ENCODE data around the gene TTLL12. TPM values are rescaled to one million over a fixed set of nuclear protein-coding genes. Genes with fewer than 3 reads are reported as not detected.

The TTLL12 gene
- total RNA-seq, 4 donors from 2014 or later, result 38.5 to 50.4 (median 41.9) TPM

DNA sequence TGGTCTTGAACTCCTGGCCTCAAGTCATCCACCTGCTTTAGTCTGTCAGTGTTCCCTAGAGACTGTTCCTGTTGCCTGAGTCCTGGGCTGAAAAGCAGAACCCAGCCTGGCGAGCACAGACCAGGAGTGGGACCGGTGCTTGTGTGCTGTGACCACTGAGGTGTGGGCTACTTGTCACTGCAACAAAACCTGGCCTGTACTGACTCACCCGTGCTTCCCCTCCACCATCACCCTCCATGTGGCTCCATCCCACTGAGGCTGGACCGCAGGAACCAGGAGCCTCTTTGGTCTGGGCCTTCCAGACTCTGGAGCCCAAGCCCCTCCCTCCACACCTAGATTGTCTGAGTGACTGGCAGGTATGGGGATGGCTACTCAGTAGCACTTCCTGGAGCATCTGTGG, 52.4 kb downstream of the TTLL12 start:
- no peak overlapping the region for H3K4me3 ChIP-seq
- H3K27ac ChIP-seq, result no peak overlapping the region
- H3K4me1 ChIP-seq, result peaks cover 0 to 18% (median under 1%) of the 10 kb centered on the region in 4 donors
- WGBS, 2 donors, result 94 to 98% methylated on average over 4 of the region's 4 CpGs
- DNase-seq (ENCODE audit: low spot score in 2 of 2), result no peak
- H3K9me3 ChIP-seq, result no peaks in the 10 kb centered on the region
- no peak for TF ChIP-seq EP300 (IDR thresholded peaks at IDR 0.05)
- no peak for TF ChIP-seq POLR2A (IDR thresholded peaks at IDR 0.05)
- no peaks in the 10 kb centered on the region for H3K27me3 ChIP-seq
- peaks cover 0 to 85% (median 0%) of the 10 kb centered on the region in 3 donors for H3K36me3 ChIP-seq

DNA sequence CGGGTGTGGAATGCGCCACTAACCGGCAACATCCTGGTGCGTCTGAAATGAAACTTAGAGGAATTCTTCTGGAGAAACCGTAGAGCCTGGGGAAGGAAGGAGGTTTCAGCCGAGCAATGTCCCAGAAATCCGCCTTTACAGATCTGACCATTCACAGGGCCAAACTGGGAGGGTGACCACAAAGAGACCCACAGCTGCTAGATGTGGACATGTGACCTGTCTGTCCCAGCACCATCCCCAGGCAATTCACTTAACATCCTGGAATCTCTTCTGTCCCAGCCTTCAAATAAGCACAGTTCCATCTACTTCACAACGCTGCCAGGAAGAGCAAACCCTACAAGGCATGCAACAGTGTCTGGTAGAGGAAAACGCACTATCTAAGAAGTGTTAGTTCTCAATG, 53.5 kb downstream of the TTLL12 start:
- no peaks in the 10 kb centered on the region for H3K9me3 ChIP-seq
- H3K4me1 ChIP-seq, result peaks cover 0 to 27% (median 6%) of the 10 kb centered on the region in 4 donors
- 85 to 93% methylated on average over 9 of the region's 9 CpGs for WGBS, 2 donors
- H3K4me3 ChIP-seq, result no peak overlapping the region
- no peak for DNase-seq (ENCODE audit: low spot score in 2 of 2)
- peaks cover 0 to 73% (median 0%) of the 10 kb centered on the region in 3 donors for H3K36me3 ChIP-seq
- TF ChIP-seq, protein P1, sequence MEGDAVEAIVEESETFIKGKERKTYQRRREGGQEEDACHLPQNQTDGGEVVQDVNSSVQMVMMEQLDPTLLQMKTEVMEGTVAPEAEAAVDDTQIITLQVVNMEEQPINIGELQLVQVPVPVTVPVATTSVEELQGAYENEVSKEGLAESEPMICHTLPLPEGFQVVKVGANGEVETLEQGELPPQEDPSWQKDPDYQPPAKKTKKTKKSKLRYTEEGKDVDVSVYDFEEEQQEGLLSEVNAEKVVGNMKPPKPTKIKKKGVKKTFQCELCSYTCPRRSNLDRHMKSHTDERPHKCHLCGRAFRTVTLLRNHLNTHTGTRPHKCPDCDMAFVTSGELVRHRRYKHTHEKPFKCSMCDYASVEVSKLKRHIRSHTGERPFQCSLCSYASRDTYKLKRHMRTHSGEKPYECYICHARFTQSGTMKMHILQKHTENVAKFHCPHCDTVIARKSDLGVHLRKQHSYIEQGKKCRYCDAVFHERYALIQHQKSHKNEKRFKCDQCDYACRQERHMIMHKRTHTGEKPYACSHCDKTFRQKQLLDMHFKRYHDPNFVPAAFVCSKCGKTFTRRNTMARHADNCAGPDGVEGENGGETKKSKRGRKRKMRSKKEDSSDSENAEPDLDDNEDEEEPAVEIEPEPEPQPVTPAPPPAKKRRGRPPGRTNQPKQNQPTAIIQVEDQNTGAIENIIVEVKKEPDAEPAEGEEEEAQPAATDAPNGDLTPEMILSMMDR (IDR thresholded peaks at IDR 0.05), result no peak
- TF ChIP-seq EP300 (IDR thresholded peaks at IDR 0.05) (no peak), POLR2A (IDR thresholded peaks at IDR 0.05) (no peak)
- no peak overlapping the region for H3K27ac ChIP-seq
- no peaks in the 10 kb centered on the region for H3K27me3 ChIP-seq

DNA sequence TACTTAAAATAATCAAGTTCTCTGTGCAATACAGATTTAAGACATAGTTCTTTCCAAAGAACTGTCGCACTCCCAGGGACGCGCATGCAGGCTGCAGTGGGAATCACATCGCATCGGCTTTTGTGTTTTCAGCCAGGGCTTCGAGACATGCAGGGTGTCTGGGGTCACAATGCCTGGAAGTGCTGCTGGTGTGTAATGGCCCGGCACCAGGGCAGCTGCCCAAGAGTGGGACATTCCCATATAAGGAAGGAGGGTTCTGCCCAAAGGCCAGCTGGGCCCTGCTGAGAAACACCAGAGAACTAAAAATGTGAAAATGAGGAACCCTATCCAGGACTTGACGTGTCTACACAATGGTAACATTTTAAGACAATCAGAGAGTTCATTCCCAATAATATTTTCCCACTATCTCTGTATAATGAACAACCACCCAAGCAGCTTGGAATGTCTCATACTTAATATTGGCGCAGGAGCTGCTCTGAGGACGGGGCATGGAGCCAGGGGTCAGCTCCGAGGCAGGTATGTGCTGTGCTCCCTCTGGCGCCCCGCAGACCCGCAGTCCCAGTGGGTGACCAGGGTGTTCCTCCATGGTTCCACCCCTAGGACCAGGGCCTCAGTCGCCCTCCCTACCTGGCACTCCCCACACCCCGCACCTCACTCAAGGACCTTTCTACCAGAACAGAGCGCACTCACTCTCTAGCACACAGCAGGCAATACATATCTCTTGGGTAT, 55.0 kb downstream of the TTLL12 start:
- Histone ChIP-seq H3K27me3 (no peaks in the 10 kb centered on the region), H3K4me1 (peaks cover 0 to 27% (median 6%) of the 10 kb centered on the region in 4 donors), H3K27ac (no peak overlapping the region), H3K9me3 (no peaks in the 10 kb centered on the region), H3K4me3 (no peak overlapping the region), H3K36me3 (peaks cover 0 to 59% (median 0%) of the 10 kb centered on the region in 3 donors)
- DNase-seq (ENCODE audit: low spot score in 2 of 2), result no peak
- TF ChIP-seq EP300 (IDR thresholded peaks at IDR 0.05) (no peak), POLR2A (IDR thresholded peaks at IDR 0.05) (no peak)
- TF ChIP-seq, protein P1 (IDR thresholded peaks at IDR 0.05), result no peak
- 80 to 89% methylated on average over 17 of the region's 17 CpGs for WGBS, 2 donors

DNA sequence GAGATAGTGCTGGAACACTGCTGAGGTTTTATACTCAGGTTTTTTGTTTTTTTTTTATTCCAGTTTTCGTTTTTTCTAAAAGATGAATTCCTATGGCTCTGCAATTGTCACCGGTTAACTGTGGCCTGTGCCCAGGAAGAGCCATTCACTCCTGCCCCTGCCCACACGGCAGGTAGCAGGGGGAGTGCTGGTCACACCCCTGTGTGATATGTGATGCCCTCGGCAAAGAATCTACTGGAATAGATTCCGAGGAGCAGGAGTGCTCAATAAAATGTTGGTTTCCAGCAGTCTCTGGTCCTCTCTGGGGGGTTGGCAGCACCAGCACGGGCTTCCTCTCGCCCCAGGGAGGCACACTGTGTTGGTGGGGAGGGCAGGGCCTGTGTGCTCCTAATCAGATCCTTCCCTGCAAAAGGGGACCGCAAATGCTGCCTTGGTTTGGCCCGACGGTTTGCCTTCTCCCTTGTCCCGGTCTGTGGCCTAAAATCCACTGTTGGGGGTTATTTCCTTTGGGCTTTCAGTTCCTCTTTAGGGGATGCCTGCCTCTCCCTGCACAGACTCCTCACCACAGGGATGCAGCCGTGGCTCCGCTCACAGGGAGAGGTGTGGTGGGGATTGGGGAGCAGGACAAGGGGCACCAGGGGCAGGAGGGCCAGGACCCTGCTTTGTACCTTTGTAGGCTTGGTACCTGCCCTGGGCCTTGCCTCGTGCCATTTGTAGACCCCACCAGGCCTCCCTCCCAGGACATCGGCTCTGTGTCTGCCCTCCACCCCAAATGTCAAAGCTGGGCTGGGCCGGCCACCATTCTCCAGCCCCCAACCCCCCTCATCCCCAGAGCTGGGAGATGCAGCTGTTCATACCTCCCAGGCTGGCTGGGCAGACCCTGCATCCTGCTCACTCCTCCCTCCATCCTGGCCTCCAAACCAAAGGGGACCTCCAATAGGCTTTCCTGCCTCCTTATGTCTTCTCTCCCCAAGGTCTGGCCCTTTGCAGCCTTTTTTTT, 57.2 kb downstream of the TTLL12 start:
- Histone ChIP-seq H3K4me1 (peaks cover 0 to 17% (median 6%) of the 10 kb centered on the region in 4 donors), H3K27me3 (no peaks in the 10 kb centered on the region), H3K36me3 (peaks cover 0 to 37% (median 0%) of the 10 kb centered on the region in 3 donors), H3K27ac (no peak overlapping the region), H3K9me3 (no peaks in the 10 kb centered on the region), H3K4me3 (no peak overlapping the region)
- TF ChIP-seq POLR2A (IDR thresholded peaks at IDR 0.05) (no peak), EP300 (IDR thresholded peaks at IDR 0.05) (no peak)
- TF ChIP-seq, protein P1 (IDR thresholded peaks at IDR 0.05), result no peak
- no peak for DNase-seq (ENCODE audit: low spot score in 2 of 2)
- 38 to 53% methylated on average over 15 to 16 of the region's 16 CpGs for WGBS, 2 donors

DNA sequence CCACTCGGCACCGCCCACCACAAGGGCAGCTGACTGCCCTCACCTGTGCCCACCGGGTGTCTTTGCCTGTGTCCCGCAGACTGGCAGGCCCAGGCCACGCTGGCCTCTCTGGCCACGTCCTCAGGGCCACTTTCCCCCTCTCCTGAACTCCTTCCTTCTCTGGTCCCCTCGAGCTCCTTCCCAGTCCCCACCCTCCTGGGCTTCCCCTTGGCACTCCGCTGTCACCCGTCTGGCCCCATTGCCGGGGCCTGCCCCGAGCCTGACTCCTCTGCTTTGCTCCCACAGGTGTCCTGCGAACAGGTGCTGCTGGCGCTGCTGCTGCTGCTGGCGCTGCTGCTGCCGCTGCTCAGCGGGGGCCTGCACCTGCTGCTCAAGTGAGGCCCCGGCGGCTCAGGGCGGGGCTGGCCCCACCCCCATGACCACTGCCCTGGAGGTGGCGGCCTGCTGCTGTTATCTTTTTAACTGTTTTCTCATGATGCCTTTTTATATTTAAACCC, 58.0 kb downstream of the TTLL12 start:
- H3K9me3 ChIP-seq, result no peaks in the 10 kb centered on the region
- H3K27me3 ChIP-seq, result no peaks in the 10 kb centered on the region
- peaks cover 0 to 29% (median 0%) of the 10 kb centered on the region in 3 donors for H3K36me3 ChIP-seq
- no peak overlapping the region for H3K27ac ChIP-seq
- DNase-seq (ENCODE audit: low spot score in 2 of 2), result no peak
- peaks cover 0 to 17% (median 6%) of the 10 kb centered on the region in 4 donors for H3K4me1 ChIP-seq
- H3K4me3 ChIP-seq, result no peak overlapping the region
- 51 to 58% methylated on average over 20 of the region's 20 CpGs for WGBS, 2 donors
- TF ChIP-seq EP300 (IDR thresholded peaks at IDR 0.05), result no peak
- TF ChIP-seq POLR2A (IDR thresholded peaks at IDR 0.05), result no peak
- TF ChIP-seq, protein P1 (IDR thresholded peaks at IDR 0.05), result no peak

Measured in tibial nerve (tissue), 4 donors.